ENCODE data around the gene ANGPTL7.

ANGPTL7 gene

GRCh38 chr1:11174261-11174942 is 14.8 kb upstream of the ANGPTL7 start (continued):
- TF ChIP-seq TSHZ1 (tag by site-specific recombination; IDR thresholded peaks at IDR 0.05; ENCODE audit: borderline replicate concordance) (no peak), ZBTB21 (tag by site-specific recombination; IDR thresholded peaks at IDR 0.05) (no peak), GLIS1 (tag by site-specific recombination; IDR thresholded peaks at IDR 0.05) (peak; percentile 65), KLF8 (tag by site-specific recombination; IDR thresholded peaks at IDR 0.05) (no peak), ZNF571 (tag by site-specific recombination; IDR thresholded peaks at IDR 0.05) (no peak), ZBTB26 (tag by site-specific recombination; optimal IDR thresholded peaks at IDR 0.05) (no peak), ZNF398 (tag by site-specific recombination; IDR thresholded peaks at IDR 0.05) (no peak), ZNF202 (tag by site-specific recombination; IDR thresholded peaks at IDR 0.05; ENCODE audit: borderline replicate concordance) (no peak), ZNF548 (tag by site-specific recombination; IDR thresholded peaks at IDR 0.05) (no peak), ZNF37A (tag by site-specific recombination; IDR thresholded peaks at IDR 0.05) (no peak), ZFHX2 (tag by site-specific recombination; conservative IDR thresholded peaks at IDR 0.05) (no peak), ZNF701 (tag by site-specific recombination; IDR thresholded peaks at IDR 0.05) (no peak), ZNF16 (tag by site-specific recombination; IDR thresholded peaks at IDR 0.05; ENCODE audit: low read depth) (no peak), ZNF707 (tag by site-specific recombination; IDR thresholded peaks at IDR 0.05) (no peak), ZIC2 (tag by site-specific recombination; IDR thresholded peaks at IDR 0.05) (peak; percentile 84), PRDM1 (tag by site-specific recombination; IDR thresholded peaks at IDR 0.05) (no peak), ZBTB6 (tag by site-specific recombination; IDR thresholded peaks at IDR 0.05) (no peak), ZNF175 (tag by site-specific recombination; IDR thresholded peaks at IDR 0.05) (no peak), PATZ1 (tag by site-specific recombination; IDR thresholded peaks at IDR 0.05) (no peak), ZNF18 (tag by site-specific recombination; IDR thresholded peaks at IDR 0.05) (no peak), FEZF1 (tag by site-specific recombination; IDR thresholded peaks at IDR 0.05) (peak; percentile 72), PRDM2 (tag by site-specific recombination; IDR thresholded peaks at IDR 0.05; ENCODE audit: borderline replicate concordance) (no peak)

All from HEK293 (cell line).